Calu3 (cell line): Measurements from ENCODE around the gene SURF4. TPM values are rescaled to one million over a fixed set of nuclear protein-coding genes. Genes with fewer than 3 reads are reported as not detected.
"Not testable (repeated sequence)": the region's sequence is repeated elsewhere in the genome, so short reads cannot be mapped to it uniquely, and the experiment has no call there.

Experiments used
- BruUV-seq: library from RNA; stranded (reverse); fragments of 400-500 nt; replicated peaks from 2 replicates; lab custom pipeline; 2021; lab: Mats Ljungman, UMichigan
- CTCF ChIA-PET: fragments of 300-600 bp; sonication (Branson Sonifier 250); formaldehyde crosslinking; loops from one replicate; lab custom pipeline; 2022; ENCODE audit warnings: antibody characterized with exemption; lab: Charles Lee
- DNase-seq: peaks from one replicate; pipeline ENCODE4 v3.0.0; 2022
- H3K27ac Mint-ChIP-seq: one replicate; pipeline ENCODE4 v1.8.0; 2022; ENCODE audit warnings: mixed read lengths; ENCODE audit not compliant: unreplicated experiment
- H3K27me3 Mint-ChIP-seq: one replicate; pipeline ENCODE4 v1.8.0; 2022; ENCODE audit warnings: mixed read lengths; ENCODE audit not compliant: unreplicated experiment
- H3K36me3 Mint-ChIP-seq: one replicate; pipeline ENCODE4 v1.8.0; 2022; ENCODE audit warnings: mild to moderate bottlenecking, moderate library complexity, mixed read lengths; ENCODE audit not compliant: insufficient read depth, unreplicated experiment
- H3K4me1 Mint-ChIP-seq: one replicate; pipeline ENCODE4 v1.8.0; 2022; ENCODE audit warnings: mild to moderate bottlenecking, low read depth, mixed read lengths; ENCODE audit not compliant: unreplicated experiment
- H3K4me3 Mint-ChIP-seq: one replicate; pipeline ENCODE4 v1.8.0; 2022; ENCODE audit warnings: mild to moderate bottlenecking, low read depth, moderate library complexity, mixed read lengths; ENCODE audit not compliant: unreplicated experiment
- H3K9me3 Mint-ChIP-seq: one replicate; pipeline ENCODE4 v1.8.0; 2022; ENCODE audit warnings: low read depth, mixed read lengths; ENCODE audit not compliant: unreplicated experiment
- intact Hi-C: fragments of 100-400 bp; cut with micrococcal nuclease; formaldehyde crosslinking; loops from one replicate; pipeline ENCODE4 v1.10.0; 2022; ENCODE audit not compliant: unreplicated experiment
- total RNA-seq: library from RNA; stranded (reverse); gene quantifications from 2 replicates; pipeline ENCODE4 v1.2.3, GENCODE V29; 2022
- TF ChIP-seq, protein P1 (sequence below): fragments of 200-600 bp; IDR thresholded peaks from one replicate; pipeline ENCODE4 v1.8.0; 2022; ENCODE audit warnings: antibody characterized with exemption; ENCODE audit not compliant: unreplicated experiment

SURF4 gene
- total RNA-seq, 1 experiment from 2014 or later, result 129 TPM

GRCh38 chr9:133340256-133340655 is 35.6 kb downstream of the SURF4 start:
- Mint-ChIP-seq H3K9me3 (no peaks in the 10 kb centered on the region), H3K36me3 (peaks cover 27% of the 10 kb centered on the region), H3K4me1 (no peaks in the 10 kb centered on the region), H3K27me3 (no peaks in the 10 kb centered on the region), H3K27ac (no peak overlapping the region), H3K4me3 (no peak overlapping the region)
- no peak for DNase-seq
- intact Hi-C loops, result loop anchor here (10.0 kb wide), 1 partner anchor 65 kb away; no protein-coding TSS in a partner anchor
- TF ChIP-seq, protein P1, sequence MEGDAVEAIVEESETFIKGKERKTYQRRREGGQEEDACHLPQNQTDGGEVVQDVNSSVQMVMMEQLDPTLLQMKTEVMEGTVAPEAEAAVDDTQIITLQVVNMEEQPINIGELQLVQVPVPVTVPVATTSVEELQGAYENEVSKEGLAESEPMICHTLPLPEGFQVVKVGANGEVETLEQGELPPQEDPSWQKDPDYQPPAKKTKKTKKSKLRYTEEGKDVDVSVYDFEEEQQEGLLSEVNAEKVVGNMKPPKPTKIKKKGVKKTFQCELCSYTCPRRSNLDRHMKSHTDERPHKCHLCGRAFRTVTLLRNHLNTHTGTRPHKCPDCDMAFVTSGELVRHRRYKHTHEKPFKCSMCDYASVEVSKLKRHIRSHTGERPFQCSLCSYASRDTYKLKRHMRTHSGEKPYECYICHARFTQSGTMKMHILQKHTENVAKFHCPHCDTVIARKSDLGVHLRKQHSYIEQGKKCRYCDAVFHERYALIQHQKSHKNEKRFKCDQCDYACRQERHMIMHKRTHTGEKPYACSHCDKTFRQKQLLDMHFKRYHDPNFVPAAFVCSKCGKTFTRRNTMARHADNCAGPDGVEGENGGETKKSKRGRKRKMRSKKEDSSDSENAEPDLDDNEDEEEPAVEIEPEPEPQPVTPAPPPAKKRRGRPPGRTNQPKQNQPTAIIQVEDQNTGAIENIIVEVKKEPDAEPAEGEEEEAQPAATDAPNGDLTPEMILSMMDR, result no peak
- CTCF ChIA-PET, result no interaction called here
- no TSS peak for BruUV-seq

DNA sequence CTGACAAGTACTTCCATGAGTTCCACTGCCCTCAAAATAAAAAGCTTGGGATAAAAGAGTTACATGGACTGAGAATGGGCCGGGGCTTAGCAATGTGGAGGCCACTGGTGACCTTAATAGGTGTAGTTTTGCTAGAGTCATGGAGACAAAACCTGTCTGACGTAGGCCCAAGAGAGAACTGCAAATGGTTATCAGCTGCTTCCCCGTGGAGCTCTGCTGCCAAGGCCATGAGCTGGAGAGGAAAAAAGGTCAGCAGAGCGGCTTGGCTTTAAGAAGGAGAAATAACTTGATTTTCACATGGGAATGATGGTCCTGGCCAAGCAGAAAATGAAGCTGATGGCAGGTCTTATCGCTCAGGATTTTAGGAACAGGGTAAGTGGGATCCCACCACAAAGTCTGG is 36.2 kb downstream of the SURF4 start:
- no peak overlapping the region for H3K4me3 Mint-ChIP-seq
- TF ChIP-seq, protein P1, result no peak
- peaks cover 2% of the 10 kb centered on the region for H3K4me1 Mint-ChIP-seq
- no peak for DNase-seq
- BruUV-seq, result no TSS peak
- no peaks in the 10 kb centered on the region for H3K9me3 Mint-ChIP-seq
- intact Hi-C loops, result loop anchor here (10.0 kb wide), 1 partner anchor 65 kb away; no protein-coding TSS in a partner anchor
- CTCF ChIA-PET, result no interaction called here
- no peaks in the 10 kb centered on the region for H3K27me3 Mint-ChIP-seq
- no peak overlapping the region for H3K27ac Mint-ChIP-seq
- peaks cover 32% of the 10 kb centered on the region for H3K36me3 Mint-ChIP-seq

DNA sequence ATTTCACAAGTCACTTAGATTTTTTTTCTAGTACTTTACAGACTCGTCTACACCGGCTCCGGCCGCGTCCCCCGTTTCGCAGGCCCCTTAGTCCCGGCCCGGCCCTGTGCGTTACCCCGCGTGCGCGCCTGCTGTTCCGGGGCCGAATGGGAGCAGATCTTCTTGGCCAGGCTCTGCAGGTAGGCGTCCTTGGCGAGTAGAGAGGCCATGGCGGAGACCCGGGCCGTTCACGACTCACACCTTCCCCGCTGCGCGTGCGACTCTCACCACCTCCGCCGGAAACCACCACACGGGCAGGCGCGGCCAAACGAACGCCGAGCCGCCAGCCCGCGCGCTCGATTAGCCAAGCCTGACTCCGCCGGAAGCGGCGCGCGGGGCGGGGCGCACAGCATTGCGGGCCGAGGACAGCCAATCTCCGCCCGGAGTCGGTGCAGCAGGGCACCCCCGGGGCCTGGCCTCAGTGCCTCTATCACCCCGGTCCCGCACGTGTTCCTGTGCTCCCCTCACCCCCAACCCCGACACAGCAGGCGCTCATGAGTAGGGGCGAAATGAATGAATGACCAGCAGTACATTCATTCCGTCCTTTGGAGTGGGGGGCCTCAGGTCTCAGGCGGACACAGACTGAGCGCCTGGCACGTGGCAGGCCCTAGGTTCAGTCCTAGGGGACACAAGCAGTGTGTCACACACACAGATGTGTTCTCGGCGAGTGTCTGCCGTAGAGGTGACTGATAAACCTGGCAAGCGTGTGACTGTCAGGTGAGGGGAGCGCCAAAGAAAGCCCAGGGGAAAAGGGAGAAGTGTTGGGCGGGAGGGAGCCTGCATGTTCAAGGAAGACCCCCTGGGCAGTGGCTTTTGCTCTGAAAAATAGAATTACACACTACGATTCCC is 39.7 kb downstream of the SURF4 start, which contains the start of gene SURF6:
Gene SURF6 (minus strand): TSS at position 265 of the 888 bp plus-strand sequence. CDS start 56 bp downstream, at position 209.
- intact Hi-C loops, result no loop called here
- peaks cover 45% of the 10 kb centered on the region for H3K36me3 Mint-ChIP-seq
- DNase-seq, result peak; percentile 89
- H3K27me3 Mint-ChIP-seq, result no peaks in the 10 kb centered on the region
- peak within 1 kb of the TSS; percentile 80 for H3K27ac Mint-ChIP-seq
- peak within 1 kb of the TSS; percentile 90 for H3K4me3 Mint-ChIP-seq
- H3K4me1 Mint-ChIP-seq, result peaks cover 13% of the 10 kb centered on the region
- no peaks in the 10 kb centered on the region for H3K9me3 Mint-ChIP-seq
- TF ChIP-seq, protein P1, result no peak
- no TSS peak for BruUV-seq
- CTCF ChIA-PET, result interaction anchor here (0.6 to 0.7 kb wide), 2 partner anchors 67 to 124 kb away, joined by 3 to 4 read pairs; partner anchors contain the start of gene CACFD1

GRCh38 chr9:133334888-133335287 is 41.0 kb downstream of the SURF4 start:
- CTCF ChIA-PET, result interaction anchor here (0.5 to 1.3 kb wide), 2 partner anchors 92 to 147 kb away, joined by 4 read pairs; no protein-coding TSS in a partner anchor
- intact Hi-C loops, H3K27me3 Mint-ChIP-seq, DNase-seq, H3K9me3 Mint-ChIP-seq, BruUV-seq: not testable (repeated sequence)
- Mint-ChIP-seq H3K4me3 (peak overlapping the region; percentile 90), H3K4me1 (peaks cover 20% of the 10 kb centered on the region), H3K27ac (peak overlapping the region; percentile 80), H3K36me3 (peaks cover 52% of the 10 kb centered on the region)
